HG02678 (cell line): ENCODE results near the gene AHCYL2.
"Not testable (repeated sequence)": the region's sequence is repeated elsewhere in the genome, so short reads cannot be mapped to it uniquely, and the experiment has no call there.

Experiments used
- ATAC-seq: cut with Tn5 transposase; IDR thresholded peaks from one replicate; pipeline ENCODE4 v1.9.1; 2021; ENCODE audit warnings: mild to moderate bottlenecking, moderate library complexity; ENCODE audit not compliant: unreplicated experiment

AHCYL2 gene

DNA sequence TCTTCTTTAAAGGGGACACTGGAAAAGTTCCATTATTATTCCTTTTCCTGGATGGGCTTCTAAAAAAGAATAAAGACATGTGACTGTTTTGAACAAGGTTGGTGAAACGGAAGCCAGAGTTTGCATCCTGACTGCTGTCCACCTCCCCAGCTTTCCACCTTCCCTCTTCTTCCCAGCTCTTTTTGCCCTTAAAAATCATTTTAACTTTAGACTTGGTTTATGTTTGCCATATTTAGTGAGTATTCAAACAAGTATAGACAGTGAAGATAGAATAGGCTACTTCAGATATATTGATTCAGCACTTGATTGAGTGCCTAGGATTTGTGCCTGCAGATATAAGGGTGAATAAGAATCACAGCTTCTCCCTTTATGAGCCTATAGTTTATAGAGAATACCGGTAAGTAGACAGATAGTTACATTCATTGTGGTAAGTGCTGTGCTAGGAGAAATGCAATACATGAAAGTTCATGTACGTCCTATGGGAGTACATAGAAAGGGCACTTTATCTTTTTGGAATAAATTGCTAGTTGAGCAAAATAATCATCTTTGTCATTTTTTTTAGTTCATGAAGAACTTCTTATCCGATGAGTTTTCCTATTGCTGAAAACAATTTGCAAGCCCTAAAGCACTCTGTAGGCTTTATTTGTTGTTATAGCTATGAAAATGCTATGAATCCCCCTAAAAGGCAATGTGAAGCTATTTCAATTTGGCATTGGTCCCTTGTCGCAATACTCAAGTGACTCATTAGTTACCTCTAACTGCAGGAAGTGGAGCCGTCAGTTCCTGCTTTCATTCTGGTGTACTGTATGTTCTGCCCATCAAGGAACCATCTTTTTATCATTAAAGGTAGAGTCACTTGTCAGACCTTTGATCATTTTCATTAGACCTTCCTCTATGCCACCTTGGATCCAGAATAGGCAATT lies 152.2 kb downstream of the AHCYL2 start:
- no peak for ATAC-seq

DNA sequence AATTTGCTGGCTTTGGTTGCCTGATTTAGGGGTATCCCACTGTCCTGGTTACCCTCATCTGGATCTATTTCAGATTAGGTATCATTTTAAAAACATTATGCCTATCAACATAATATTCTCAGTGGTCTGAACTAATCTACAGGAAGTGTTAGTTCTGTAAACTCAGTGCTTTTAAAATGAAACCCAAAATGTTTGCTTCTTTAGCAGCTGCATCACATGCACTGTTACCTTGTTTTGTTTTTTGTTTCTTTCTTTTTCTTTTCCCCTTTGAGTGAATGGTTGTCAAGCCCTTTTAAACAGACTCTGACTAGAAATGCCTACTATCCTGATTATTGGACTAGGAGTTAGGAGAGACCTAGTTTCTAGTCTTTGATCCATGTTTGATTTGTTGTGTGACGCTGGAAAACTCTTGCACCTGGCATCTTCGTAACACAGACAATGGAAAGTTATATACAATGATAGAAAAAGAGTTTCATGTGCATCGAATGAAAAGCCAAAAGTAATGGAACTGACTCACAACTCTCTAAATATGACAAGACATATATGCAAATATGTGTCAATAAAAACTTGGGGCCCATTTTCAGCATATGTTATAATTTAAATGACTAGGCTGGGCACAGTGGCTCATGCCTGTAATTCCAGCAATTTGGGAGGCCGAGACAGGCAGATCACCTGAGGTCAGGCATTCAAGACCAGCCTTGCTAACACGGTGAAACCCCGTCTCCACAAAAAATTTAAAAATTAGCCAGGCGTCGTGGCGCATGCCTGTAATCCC lies 157.1 kb downstream of the AHCYL2 start:
- ATAC-seq = no peak

DNA sequence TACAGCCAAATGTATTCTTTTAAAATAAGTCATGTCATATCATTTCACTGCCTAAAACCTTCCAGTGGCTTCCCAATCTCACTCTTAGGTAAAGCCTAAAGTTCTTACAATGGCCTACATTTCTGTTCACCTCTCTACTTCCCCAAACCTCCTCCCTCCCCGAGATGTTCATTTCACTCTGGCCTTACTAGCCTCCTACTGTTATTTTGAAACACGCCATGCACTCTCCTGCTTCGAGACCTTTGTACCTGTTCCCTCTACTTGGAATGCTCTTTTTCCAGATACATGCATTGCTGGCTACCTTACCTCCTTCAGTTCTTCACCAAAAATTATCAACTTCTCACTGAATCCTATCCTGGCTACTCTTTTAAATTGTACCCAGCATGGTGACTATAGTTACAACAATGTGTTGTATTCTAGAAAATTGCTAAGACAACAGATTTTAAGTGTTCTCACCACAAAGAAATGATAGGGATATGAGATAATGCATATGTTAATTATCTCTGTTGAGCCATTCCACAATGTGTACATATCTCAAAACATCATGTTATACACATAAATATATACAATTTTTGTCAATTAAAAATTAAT lies 158.8 kb downstream of the AHCYL2 start:
- ATAC-seq = no peak

DNA sequence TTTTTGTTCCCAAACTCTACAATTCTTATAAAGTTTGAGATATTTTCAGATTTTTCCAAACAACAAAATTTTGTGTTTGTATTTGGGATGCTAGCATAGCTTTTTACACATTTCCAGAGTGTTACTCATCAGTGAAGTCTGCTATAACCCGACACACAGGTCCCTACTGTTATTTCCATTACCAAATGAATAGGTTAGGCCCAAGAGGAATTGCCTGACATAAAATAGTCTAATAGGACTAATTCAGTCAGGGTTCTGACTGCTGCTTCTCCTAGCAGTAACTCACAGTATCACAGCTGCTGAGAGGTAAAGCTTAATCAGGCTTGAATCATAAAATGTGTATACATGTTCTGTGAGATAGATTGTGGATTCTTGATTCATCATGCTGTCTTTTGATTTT lies 160.3 kb downstream of the AHCYL2 start:
- ATAC-seq = no peak

DNA sequence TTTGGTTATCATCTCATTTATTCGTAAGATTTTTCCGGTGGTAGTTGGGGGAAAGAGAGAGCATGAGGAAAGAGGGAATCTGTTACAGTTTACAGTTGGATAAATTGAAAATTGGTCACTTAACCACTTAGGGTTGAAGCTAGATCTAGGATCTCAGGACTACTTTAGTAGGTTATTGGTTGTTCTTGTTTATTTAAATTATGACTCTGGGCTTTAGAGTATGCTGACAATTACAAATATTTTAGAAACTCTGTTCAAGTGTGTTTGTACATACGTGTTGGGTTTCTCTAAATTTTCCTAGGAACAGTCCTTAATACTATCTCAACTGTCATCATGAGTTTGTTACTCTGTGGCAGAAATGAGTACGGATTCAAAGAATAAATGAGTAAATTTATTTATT lies 160.8 kb downstream of the AHCYL2 start:
- no peak for ATAC-seq

DNA sequence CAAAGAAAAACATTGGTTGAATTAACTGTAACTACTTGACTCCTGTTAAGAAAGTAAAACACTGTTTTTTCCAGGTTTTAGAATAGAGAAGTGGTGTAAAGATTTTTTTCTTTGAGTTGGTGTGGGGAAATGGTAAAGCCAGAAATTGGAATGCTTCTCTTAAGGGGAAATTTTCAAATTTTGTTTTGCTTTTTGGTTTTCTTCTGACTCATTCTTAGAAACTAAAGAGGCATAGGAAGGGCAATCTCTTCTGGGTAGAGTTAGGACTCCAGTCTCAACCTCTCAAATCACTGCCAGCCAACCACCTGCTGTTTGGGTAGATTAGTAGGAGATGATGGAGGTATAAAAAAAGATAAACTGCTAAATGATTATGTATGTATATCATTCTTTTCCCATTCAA lies 161.7 kb downstream of the AHCYL2 start:
- no peak for ATAC-seq

DNA sequence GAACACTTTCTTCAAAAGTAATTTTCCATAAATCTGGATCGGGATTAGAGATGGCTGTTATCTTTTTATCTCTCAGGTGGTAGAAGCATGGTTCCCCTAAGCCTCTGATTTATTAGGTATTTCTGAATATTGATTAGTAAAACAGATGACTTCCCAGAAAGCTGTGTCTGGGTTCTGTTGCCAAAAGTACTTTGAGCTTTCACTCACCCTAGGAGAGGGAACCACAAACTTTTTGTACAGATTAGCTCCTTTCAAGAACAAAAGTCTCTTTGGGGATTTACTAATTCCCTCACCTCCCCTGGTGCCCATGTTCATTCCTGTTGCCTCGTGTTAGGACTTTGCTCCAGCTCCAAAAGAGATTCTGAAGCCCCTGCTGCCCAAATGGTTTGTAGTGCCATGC lies 162.7 kb downstream of the AHCYL2 start:
- no peak for ATAC-seq

DNA sequence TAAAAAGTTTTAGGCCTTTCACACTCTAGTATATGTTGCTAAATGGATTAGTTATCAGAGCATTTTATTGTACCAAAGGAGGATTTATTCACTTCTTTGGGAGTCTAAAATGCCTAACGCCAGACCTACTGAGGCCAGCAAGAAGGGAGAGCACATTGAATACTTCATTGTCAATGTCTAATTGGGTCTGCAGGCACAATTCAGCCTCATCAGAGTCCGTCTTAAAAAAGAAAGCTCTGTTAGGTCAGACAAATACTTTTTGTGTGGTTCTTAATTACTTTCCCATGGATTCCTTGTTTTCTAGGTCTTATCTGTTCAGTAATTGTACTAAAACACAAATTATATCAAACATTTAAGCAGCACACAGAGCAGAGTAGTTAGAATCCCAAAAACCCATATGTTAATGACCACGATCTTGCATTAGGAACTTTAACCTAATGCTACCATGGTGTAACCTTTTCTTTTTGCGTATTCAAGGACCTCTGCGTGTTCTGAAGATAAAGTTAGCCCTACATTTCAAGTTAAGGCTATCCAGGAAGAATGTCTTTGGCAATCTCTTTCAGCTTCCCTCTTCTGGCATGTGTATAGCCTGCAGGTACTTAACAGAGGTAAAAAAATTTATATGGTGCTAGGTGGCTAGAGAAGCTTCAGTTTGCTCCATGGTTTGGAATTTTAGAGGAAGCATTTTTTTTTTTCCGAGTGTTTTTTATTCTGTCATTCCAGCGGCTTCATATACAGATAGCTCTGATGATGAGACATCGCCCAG lies 163.7 kb downstream of the AHCYL2 start:
- no peak for ATAC-seq

DNA sequence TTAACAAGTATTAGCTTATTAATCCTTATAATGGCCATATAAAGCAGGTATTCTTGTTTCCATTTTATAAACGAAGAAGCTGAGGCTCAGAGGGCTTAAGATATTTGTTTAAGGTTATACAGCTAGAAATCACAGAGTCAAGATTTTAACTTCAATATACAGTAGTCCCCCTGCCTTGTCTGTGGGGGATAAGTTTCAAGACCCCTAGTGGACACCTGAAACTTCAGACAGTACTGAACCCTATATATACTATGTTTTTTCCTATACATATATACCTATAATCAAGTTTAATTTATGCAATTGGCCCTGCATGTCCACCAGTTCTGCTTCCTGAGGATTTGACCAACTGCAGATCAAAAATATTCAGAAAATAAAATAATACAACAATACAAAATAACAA lies 165.0 kb downstream of the AHCYL2 start:
- no peak for ATAC-seq

DNA sequence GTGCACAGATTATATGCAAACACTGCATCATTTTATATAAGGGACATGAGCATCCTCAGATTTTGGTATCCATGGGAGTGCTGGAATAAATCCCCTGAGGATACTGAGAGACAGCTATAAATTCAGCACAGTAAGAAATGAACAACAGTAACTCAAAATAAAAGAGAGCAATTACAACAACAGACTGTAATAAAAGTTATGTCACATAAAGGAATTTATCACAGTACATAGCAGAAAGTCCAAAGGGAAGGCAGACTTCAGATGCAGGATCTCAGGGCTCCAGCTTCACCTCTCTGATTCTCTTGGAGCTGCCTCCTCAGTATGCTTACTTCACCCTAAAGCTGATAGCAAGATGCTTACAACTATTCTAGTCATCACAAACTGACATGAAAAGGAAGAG lies 165.5 kb downstream of the AHCYL2 start:
- no peak for ATAC-seq

DNA sequence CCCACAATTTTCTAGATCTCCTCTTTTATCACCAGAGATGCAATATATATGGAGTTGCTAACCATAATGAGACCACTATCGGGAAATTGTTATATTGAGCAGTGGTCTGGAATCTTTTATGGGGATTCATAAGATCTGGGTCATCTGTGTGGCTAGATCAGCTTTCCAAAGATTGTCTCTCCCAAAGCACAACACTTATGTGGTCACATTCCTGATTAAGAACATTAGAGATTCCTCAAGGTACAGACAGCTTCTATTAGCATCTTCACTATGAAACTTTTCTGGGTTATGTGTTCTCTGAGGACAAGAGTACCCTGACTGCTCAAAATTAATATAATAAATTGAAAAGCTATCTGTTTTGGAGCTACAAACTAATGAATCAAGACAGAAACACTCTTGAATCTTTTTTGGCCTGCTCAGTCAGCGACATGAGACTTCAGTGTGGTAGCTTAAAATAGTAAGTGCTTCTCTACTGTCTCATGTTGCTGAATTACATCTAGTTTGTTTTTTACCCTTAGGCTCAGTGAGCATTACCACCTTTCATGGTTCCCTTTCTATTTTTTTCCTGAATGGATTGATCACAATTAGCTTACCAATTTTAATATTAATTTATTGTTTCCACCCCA lies 166.8 kb downstream of the AHCYL2 start:
- no peak for ATAC-seq

DNA sequence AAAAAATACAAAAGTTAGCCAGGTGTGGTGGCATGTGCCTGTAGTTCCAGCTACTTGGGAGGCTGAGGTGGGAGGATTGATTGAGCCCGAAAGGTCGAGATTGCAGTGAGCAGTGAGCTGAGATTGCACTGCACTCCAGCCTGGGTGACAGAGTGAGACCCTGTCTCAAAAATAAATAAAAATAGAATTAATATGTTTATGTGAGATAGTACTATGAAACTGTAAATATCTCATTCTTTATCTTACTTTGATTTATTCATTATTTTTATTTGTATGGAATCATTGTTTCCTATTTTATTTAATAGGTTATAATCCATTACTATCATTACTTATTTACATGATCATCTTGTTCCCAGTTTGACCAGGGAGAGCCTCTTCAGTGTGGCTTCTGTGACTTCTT lies 168.4 kb downstream of the AHCYL2 start:
- no peak for ATAC-seq

DNA sequence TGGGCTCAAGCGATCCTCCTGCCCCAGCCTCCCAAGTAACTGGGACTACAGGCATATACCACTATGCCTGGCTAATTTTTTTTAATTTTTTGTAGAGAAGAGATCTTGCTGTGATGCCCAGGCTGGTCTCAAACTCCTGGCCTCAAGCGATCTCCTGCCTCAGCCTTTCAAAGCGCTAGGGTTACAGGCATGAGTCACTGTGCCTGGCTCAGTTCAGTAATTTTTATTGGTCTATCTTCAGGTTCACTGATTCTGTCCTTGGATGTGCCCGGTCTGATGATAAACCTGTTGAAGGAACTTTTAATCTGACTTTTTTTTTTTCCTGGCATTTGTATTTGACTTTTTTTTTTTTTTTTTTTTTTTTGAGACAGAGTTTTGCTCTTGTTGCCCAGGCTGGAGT lies 169.3 kb downstream of the AHCYL2 start:
- ATAC-seq = no peak

DNA sequence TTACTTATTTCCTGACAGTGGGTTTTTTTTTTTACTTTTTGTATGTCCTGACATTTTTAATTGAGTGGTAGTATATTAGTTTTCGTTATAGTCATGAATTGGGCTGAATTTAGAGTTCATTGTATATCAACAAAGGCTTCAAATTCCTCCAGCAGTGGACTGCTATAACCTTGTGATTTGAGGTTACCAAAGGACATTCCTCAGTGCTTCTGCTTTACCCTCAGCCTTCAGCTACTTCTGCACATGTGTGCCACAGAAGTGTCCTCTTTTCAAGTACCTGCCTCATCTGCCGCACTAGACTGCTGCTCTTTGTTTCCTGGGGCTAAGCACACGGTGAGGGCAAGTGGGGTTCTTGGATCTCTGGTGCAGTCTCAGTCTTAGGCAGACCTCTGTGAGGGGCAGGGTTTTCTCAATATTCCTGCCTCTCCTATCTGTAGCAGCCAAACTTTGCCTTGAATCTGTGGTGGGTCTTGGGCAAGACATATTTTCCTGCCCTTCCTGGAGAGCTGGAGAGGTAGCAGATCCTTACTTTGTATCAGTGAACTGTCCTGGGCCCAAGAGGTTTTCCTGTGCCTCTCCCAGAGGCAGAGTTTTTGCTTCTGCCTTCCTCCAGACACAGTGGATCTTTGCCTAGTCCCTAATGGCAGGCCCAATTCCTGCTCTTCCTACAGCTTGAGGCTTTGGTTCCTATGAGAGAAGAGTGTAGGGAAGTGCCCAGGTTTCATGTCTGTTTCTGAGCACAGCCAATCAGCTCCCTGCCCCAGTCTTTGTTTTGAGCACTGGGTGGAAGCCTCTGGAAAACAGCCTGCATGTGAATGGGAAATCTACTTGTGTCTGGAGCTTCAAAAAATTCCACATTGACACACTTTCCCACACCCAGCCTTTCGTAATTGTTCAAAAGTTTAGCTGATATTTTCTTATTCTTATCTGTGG lies 170.4 kb downstream of the AHCYL2 start:
- no peak for ATAC-seq

DNA sequence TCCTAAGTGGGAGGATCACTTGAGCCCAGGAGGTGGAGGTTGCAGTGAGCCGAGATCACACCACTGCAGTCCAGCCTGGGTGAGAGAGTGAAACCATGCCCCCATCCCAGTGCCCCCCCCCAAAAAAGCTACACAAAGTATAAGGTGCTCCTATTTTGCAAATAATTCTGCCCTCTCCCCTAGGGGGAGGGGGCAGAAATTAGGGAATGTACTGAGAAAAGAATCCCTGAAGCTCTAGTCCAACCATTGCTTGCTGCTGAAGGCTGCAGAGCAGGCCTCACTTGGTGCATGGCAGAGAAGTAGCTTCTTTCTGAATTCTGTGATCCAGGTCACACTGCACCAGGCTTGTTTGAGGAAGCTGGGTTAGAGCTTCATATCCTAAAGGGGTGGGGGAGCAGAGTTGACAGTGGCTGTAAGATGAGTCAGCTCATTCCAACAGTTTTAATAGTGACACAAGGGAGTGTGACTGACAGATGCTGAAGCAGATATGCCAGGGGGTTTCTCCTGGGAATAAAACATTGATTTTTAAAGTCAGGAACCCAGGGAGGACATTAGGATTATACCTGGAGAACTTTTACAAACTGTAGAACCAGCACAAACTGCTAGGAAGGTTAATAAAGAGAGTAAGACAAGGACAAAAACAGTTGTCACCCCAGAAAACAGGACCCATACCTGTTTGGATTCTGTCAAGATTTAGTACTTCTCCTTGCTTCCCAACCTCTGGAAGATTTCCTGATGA lies 176.6 kb downstream of the AHCYL2 start:
- ATAC-seq = no peak

DNA sequence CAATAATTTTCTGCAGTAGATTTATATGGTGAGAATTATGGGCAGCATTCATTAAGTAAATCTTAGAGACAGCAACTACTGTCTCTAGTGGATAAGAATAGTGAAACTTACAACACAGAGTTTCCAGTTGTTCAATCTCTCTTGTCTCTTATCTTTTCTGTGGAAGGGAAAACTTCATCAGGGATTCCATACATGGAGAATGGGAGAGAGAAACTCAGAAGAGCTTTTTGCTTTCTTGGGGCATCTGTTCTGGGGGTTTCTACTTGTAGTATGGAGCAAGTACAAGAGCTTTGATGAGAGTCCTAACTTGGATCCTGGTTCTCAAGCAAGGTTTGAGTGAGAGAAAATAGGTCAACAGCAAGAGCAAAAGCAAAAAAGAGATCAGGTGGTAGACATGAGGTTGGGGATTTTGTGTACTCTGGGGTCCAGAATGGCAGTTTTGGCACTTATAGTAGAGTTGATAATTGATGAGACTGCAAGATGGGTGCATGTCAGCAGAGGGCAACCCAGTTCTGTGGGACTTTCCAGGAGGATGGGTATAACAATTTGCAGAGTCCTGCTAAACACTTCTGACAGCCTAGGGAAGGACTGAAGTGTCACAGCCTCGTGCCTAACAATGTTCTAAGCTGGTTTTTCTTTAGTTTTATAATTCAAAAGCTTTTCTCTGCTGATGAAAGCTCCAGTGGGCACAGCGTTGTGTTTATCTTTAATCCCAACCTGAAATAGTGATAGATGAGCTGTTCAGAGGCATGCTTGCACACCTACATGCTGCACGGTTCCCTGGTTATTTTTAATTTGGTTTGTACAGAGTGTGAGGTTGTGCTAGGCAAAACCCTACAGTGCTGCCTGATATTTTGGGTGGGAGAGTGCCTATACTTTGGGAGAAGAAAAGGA lies 177.4 kb downstream of the AHCYL2 start:
- no peak for ATAC-seq

DNA sequence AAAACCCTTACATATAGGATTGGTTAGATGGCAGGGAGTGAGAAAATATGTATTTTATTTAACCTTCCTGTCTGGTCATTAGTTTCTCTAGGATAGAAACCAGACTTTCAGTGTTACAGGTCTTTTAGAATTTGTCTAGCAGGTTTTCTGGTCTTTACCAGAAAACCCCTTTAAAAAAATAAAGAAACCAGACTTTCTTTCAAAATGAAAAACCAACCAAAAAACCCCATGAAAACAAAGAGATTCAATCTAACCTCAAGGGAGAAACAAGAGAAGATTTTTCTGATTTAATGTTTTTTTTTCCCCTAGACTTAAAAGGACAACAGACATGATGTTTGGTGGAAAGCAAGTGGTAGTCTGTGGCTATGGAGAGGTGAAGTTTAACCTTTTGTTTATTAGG lies 180.7 kb downstream of the AHCYL2 start:
- ATAC-seq = no peak

DNA sequence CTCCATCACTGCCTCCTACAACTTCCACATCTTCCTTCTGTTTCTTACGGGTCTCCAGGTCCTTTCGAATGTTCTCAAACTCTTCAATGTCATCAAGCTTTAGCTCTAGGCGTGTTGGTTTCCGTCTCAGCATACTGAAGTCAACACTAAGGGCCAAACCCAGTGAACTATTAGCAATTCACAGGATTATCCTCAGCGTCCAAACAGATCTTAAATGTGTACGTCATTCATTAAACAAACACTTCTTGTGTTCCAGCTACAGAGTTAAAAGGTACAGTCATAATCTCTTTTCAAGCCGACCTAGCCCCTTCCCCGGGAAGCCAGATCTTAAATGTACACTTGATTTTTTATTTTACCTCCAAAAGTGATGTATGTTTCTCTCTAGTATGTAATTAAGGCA lies 185.4 kb downstream of the AHCYL2 start:
- ATAC-seq = not testable (repeated sequence)
